K562 (cell line): ENCODE measurements around the gene CD19. TPM values are rescaled to one million over a fixed set of nuclear protein-coding genes. Genes with fewer than 3 reads are reported as not detected.

Experiments used
- ATAC-seq: fragments of 200-7000 bp; cut with Tn5 transposase; 3 replicates; pipeline ENCODE4 v1.9.1; 2020; ENCODE audit warnings: moderate library complexity
- BruUV-seq: library from RNA; stranded (reverse); fragments of 400-500 nt; replicated peaks from 2 replicates; lab custom pipeline; 2021; lab: Mats Ljungman, UMichigan
- CTCF ChIA-PET: fragments of 300-600 bp; formaldehyde crosslinking; extraction: SDS; loops from one replicate; lab custom pipeline; 2021; ENCODE audit warnings: low intra/inter-chr PET ratio; lab: Yijun Ruan, JAX
- POLR2A ChIA-PET: fragments of 300-600, 350-650 bp; sonication (Branson Sonifier 250); formaldehyde crosslinking; extraction: SDS; loops from one replicate; lab custom pipeline; 2021; ENCODE audit warnings: antibody characterized with exemption, inconsistent platforms; lab: Yijun Ruan, JAX
- DNase-seq, 4 experiments: peaks; one replicate each; pipeline versions ENCODE4 v3.0.0 to v3.0.0-alpha.2; 2011 to 2018; ENCODE audit warnings: low spot score in 3 of 4, mixed read lengths in 3 of 4; ENCODE audit errors: extremely low read depth in 1 of 4
- FAIRE-seq: peaks from 2 replicates; lab custom pipeline; 2011; peaks lifted over from hg19 to GRCh38; lab: Jason Lieb, UNC
- H2AFZ ChIP-seq: 2 replicates; pipeline ENCODE4 v1.6.0; 2011; ENCODE audit warnings: low read depth, low read length, control low read depth, inconsistent platforms
- H3K27ac ChIP-seq: fragments of 200-600 bp; 3 replicates; pipeline ENCODE4 v1.8.0; 2011; ENCODE audit warnings: low read depth, mild to moderate bottlenecking, control low read depth, inconsistent platforms, low read length, moderate library complexity, mixed read lengths; ENCODE audit errors: extremely low read depth
- H3K27me3 ChIP-seq, 2 experiments: fragments of 300-600 bp in 1 of 2; 2 replicates in 1 of 2; 3 replicates in 1 of 2; pipeline versions ENCODE4 v1.6.0 to v1.8.0; 2011; ENCODE audit warnings: inconsistent platforms in 2 of 2, low read length in 2 of 2, mild to moderate bottlenecking in 1 of 2, mixed read lengths in 1 of 2, moderate library complexity in 1 of 2; ENCODE audit not compliant: control insufficient read depth in 2 of 2, insufficient read depth in 2 of 2
- H3K36me3 ChIP-seq: fragments of 300-600 bp; 3 replicates; pipeline ENCODE4 v1.8.0; 2011; ENCODE audit warnings: mild to moderate bottlenecking, low read length, inconsistent platforms; ENCODE audit not compliant: control insufficient read depth, insufficient read depth
- H3K4me1 ChIP-seq, 2 experiments: fragments of 200-600 bp in 1 of 2; replicated peaks in 1 of 2; 2 replicates in 1 of 2; 3 replicates in 1 of 2; pipeline versions ENCODE4 v1.5.1 to v1.8.0; 2011; ENCODE audit warnings: inconsistent platforms in 2 of 2, low read length in 2 of 2, mild to moderate bottlenecking in 1 of 2, mixed read lengths in 1 of 2, moderate library complexity in 1 of 2; ENCODE audit not compliant: control insufficient read depth in 2 of 2, insufficient read depth in 2 of 2
- H3K4me2 ChIP-seq: 2 replicates; pipeline ENCODE4 v1.6.1; 2011; ENCODE audit warnings: low read length, control low read depth, inconsistent platforms, mixed read lengths; ENCODE audit not compliant: insufficient read depth
- H3K4me3 ChIP-seq: fragments of 200-600 bp; sonication (generic), shearing (Covaris generic); 2 replicates; pipeline ENCODE4 v1.5.1; 2016; ENCODE audit warnings: control low read depth, inconsistent platforms
- H3K79me2 ChIP-seq: fragments of 200-600 bp; 3 replicates; pipeline ENCODE4 v1.8.0; 2011; ENCODE audit warnings: low read length, inconsistent platforms; ENCODE audit not compliant: control insufficient read depth, insufficient read depth
- H3K9ac ChIP-seq, 2 experiments: 2 replicates each; pipeline versions ENCODE4 v1.6.0 to v1.6.1; 2011; ENCODE audit warnings: low read depth in 2 of 2, low read length in 2 of 2, control low read depth in 1 of 2, inconsistent platforms in 1 of 2, mild to moderate bottlenecking in 1 of 2, mixed read lengths in 1 of 2; ENCODE audit not compliant: insufficient read depth in 1 of 2
- H3K9me1 ChIP-seq: one replicate; pipeline ENCODE4 v1.6.0; 2011; ENCODE audit warnings: inconsistent platforms, mild to moderate bottlenecking, low read length, moderate library complexity; ENCODE audit not compliant: control insufficient read depth, insufficient read depth
- H3K9me3 ChIP-seq: replicated peaks from 2 replicates; pipeline ENCODE4 v1.5.1; 2011; ENCODE audit warnings: low read depth, low read length, inconsistent platforms; ENCODE audit not compliant: control insufficient read depth, insufficient read depth
- H4K20me1 ChIP-seq: replicated peaks from 2 replicates; pipeline ENCODE4 v1.6.1; 2011; ENCODE audit warnings: low read length, inconsistent platforms, mixed read lengths; ENCODE audit not compliant: control insufficient read depth, insufficient read depth
- BACH1 ChIP-seq: fragments of 200-800 bp; sonication (Bioruptor generic); IDR thresholded peaks from 2 replicates; pipeline ENCODE4 v1.6.1; 2016; ENCODE audit warnings: missing genetic modification characterization, missing compliant biosample characterization
- CBFA2T3 ChIP-seq: fragments of 450-650 bp; IDR thresholded peaks from 2 replicates; pipeline ENCODE4 v1.6.1; 2017
- CHCHD3 ChIP-seq: fragments of 250-450 bp; sonication (Bioruptor Pico); IDR thresholded peaks from 2 replicates; pipeline ENCODE4 v2.1.2; 2022; ENCODE audit warnings: mild to moderate bottlenecking
- KAT2B ChIP-seq: IDR thresholded peaks from one replicate; pipeline ENCODE4 v1.6.1; 2012; ENCODE audit warnings: low read depth, mild to moderate bottlenecking, control low read depth, inconsistent platforms, low read length, moderate library complexity
- MAFG ChIP-seq: fragments of 450-650 bp; conservative IDR thresholded peaks from 2 replicates; pipeline ENCODE4 v1.6.1; 2016; ENCODE audit warnings: missing genetic modification characterization, missing compliant biosample characterization
- SNIP1 ChIP-seq: fragments of 450-650 bp; IDR thresholded peaks from 2 replicates; pipeline ENCODE4 v1.7.1; 2017; ENCODE audit warnings: low read depth, mild to moderate bottlenecking
- WGBS: fragments of 100-300 bp; shearing (Covaris generic); methylation state at CpG from one replicate; pipeline ENCODE4 v1.1.6; 2016; ENCODE audit warnings: low coverage, mixed read lengths; ENCODE audit not compliant: insufficient coverage; ENCODE audit errors: missing lambda C conversion rate; 5-methylcytosine and 5-hydroxymethylcytosine counted together
- in situ Hi-C: fragments of 300-500 bp; cut with MboI; formaldehyde crosslinking; loops from 4 replicates; pipeline ENCODE4 v1.15.0; 2018; ENCODE audit warnings: inconsistent platforms, mixed read lengths
- intact Hi-C: fragments of 100-400 bp; cut with micrococcal nuclease; formaldehyde crosslinking; loops from 2 replicates; pipeline ENCODE4 v1.14.2; 2022
- polyA plus RNA-seq, 8 experiments: library from polyadenylated mRNA; depleted of rRNA in 4 of 8; stranded (reverse) in 5 of 8; unstranded in 3 of 8; fragments of >200 nt; fragmentation: Nextera tagmentation in 2 of 8; fragmentation: Illumina TruSeq in 1 of 8; extraction: Ambion mirVana in 2 of 8; extraction: Trizol in 1 of 8; gene quantifications; 2 replicates each; pipeline versions ENCODE4 v1.2.1 to v1.2.3, GENCODE V29; 2011 to 2014; ENCODE audit warnings: inconsistent platforms in 1 of 8, missing spikeins in 1 of 8
- total RNA-seq, 7 experiments: library from RNA; depleted of rRNA in 6 of 7; stranded (reverse); fragments of >200 nt in 6 of 7; fragmentation: Illumina TruSeq in 2 of 7; extraction: Trizol in 2 of 7; gene quantifications; 2 replicates each; pipeline versions ENCODE4 v1.2.1 to v1.2.3, GENCODE V29; 2011 to 2021; ENCODE audit warnings: low replicate concordance in 1 of 7
- TF ChIP-seq, protein P1 (sequence below): fragments of 450-650 bp; formaldehyde crosslinking; IDR thresholded peaks from 2 replicates; pipeline ENCODE4 v1.4.0; 2020; ENCODE audit warnings: mild to moderate bottlenecking, moderate library complexity
- TF ChIP-seq, protein P2 (sequence below): sonication (generic); formaldehyde crosslinking; IDR thresholded peaks from 2 replicates; pipeline ENCODE4 v1.8.0; 2022; ENCODE audit warnings: mild to moderate bottlenecking, missing genetic modification reagents
- TF ChIP-seq, protein P3 (sequence below), 2 experiments: IDR thresholded peaks; 2 replicates each; pipeline ENCODE4 v1.6.1; 2011; ENCODE audit warnings: borderline replicate concordance in 1 of 2, control low read depth in 1 of 2, low read depth in 1 of 2, low read length in 1 of 2, mild to moderate bottlenecking in 1 of 2, mixed read lengths in 1 of 2, moderate library complexity in 1 of 2; ENCODE audit not compliant: insufficient read depth in 1 of 2, insufficient read length in 1 of 2, poor library complexity in 1 of 2, severe bottlenecking in 1 of 2; ENCODE audit errors: extremely low read depth in 1 of 2
- TF ChIP-seq, protein P4 (sequence below): fragments of 450-650 bp; IDR thresholded peaks from 2 replicates; pipeline ENCODE4 v1.6.1; 2016; ENCODE audit warnings: low read depth, mild to moderate bottlenecking, moderate library complexity

The CD19 gene
- total and polyA plus RNA-seq, 9 of the 15 experiments (the other 6 are each of a cell fraction or from before 2014, with no cell fraction given), result 0.27 to 3.7 (median 2.0) TPM; not detected in 1

DNA sequence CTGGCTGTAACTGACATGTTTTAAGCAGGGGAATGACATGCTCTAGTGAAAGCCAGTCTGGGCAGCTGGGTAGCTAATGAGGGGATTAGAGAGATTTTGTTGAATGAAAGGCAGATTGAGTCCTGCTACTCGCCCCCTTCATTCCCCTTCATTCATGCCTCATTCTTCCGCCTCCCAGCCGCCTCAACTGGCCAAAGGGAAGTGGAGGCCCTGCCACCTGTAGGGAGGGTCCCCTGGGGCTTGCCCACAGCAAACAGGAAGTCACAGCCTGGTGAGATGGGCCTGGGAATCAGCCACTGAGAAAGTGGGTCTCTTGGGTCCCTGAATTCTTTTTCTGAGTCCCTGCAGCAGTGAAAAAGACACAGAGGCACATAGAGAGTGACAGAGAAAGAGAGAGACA, 1.1 kb upstream of the CD19 start:
- CTCF ChIA-PET, result no interaction called here
- H4K20me1 ChIP-seq, result no peaks in the 10 kb centered on the region
- 65% methylated on average over 3 of the region's 3 CpGs for WGBS
- TF ChIP-seq KAT2B, result no peak
- TF ChIP-seq, protein P1, sequence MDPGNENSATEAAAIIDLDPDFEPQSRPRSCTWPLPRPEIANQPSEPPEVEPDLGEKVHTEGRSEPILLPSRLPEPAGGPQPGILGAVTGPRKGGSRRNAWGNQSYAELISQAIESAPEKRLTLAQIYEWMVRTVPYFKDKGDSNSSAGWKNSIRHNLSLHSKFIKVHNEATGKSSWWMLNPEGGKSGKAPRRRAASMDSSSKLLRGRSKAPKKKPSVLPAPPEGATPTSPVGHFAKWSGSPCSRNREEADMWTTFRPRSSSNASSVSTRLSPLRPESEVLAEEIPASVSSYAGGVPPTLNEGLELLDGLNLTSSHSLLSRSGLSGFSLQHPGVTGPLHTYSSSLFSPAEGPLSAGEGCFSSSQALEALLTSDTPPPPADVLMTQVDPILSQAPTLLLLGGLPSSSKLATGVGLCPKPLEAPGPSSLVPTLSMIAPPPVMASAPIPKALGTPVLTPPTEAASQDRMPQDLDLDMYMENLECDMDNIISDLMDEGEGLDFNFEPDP (CRISPR knock-in tag), result no peak
- no peak for TF ChIP-seq SNIP1
- no peak for TF ChIP-seq MAFG
- TF ChIP-seq CHCHD3, result no peak
- TF ChIP-seq, protein P2, sequence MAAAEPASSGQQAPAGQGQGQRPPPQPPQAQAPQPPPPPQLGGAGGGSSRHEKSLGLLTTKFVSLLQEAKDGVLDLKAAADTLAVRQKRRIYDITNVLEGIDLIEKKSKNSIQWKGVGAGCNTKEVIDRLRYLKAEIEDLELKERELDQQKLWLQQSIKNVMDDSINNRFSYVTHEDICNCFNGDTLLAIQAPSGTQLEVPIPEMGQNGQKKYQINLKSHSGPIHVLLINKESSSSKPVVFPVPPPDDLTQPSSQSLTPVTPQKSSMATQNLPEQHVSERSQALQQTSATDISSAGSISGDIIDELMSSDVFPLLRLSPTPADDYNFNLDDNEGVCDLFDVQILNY (CRISPR knock-in tag), result no peak
- TF ChIP-seq, protein P3, sequence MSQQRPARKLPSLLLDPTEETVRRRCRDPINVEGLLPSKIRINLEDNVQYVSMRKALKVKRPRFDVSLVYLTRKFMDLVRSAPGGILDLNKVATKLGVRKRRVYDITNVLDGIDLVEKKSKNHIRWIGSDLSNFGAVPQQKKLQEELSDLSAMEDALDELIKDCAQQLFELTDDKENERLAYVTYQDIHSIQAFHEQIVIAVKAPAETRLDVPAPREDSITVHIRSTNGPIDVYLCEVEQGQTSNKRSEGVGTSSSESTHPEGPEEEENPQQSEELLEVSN (IDR thresholded peaks at IDR 0.05; ENCODE audit: borderline replicate concordance in 1 of 2, extremely low read depth in 1 of 2, insufficient read depth in 1 of 2, insufficient read length in 1 of 2, low read depth in 1 of 2, low read length in 1 of 2, poor library complexity in 1 of 2, severe bottlenecking in 1 of 2), result no peak
- no peak for TF ChIP-seq BACH1
- TF ChIP-seq, protein P4, sequence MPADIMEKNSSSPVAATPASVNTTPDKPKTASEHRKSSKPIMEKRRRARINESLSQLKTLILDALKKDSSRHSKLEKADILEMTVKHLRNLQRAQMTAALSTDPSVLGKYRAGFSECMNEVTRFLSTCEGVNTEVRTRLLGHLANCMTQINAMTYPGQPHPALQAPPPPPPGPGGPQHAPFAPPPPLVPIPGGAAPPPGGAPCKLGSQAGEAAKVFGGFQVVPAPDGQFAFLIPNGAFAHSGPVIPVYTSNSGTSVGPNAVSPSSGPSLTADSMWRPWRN, result no peak
- no peak for TF ChIP-seq CBFA2T3

More for the DNA sequence above, 1.1 kb upstream of the CD19 start:
- Histone ChIP-seq H3K79me2 (peaks cover 5% of the 10 kb centered on the region), H3K9me3 (no peaks in the 10 kb centered on the region), H3K9ac (peak overlapping the region in 1 of 2 experiments; percentile 53; a peak in 1 of 4 replicates), H3K27me3 (no peaks in the 10 kb centered on the region), H3K36me3 (no peaks in the 10 kb centered on the region), H3K4me2 (no peak overlapping the region), H3K4me3 (no peak overlapping the region), H2AFZ (no peak overlapping the region), H3K4me1 (peaks cover 4 to 21% of the 10 kb centered on the region in 2 experiments; a peak in 4 of 5 replicates), H3K27ac (no peak overlapping the region), H3K9me1 (no peaks in the 10 kb centered on the region)
- no peak for DNase-seq
- POLR2A ChIA-PET, result interaction anchor here (0.6 kb wide), 1 partner anchor 98 kb away, joined by 3 read pairs; no protein-coding TSS in a partner anchor
- in situ Hi-C loops, result loop anchor here (25.0 kb wide), 1 partner anchor 493 kb away; no protein-coding TSS in a partner anchor
- intact Hi-C loops, result no loop called here
- no peak for FAIRE-seq
- BruUV-seq, result no TSS peak
- no peak for ATAC-seq
